Spleen (tissue), 7 donors: ENCODE results near the gene P2RX1.
A peak's percentile ranks its signal among the peaks of the same experiment; 100 is the strongest.

Source experiments
- CTCF ChIP-seq, 11 experiments: fragments of 200-600 bp in 7 of 11; fragments of 450-650 bp in 4 of 11; sonication (generic) in 4 of 11; IDR thresholded peaks in 8 of 11; conservative IDR thresholded peaks in 3 of 11; 1 replicate in 7 of 11; 2 replicates in 4 of 11; pipeline versions ENCODE4 v1.4.0 to v1.8.0; 2016 to 2021; ENCODE audit warnings: antibody characterized with exemption in 11 of 11, inconsistent platforms in 4 of 11, mild to moderate bottlenecking in 1 of 11
- POLR2A ChIP-seq, 3 donors: fragments of 450-650 bp; IDR thresholded peaks; one replicate each; pipeline ENCODE4 v1.5.1; 2017; ENCODE audit warnings: antibody characterized with exemption in 3 of 3, mild to moderate bottlenecking in 1 of 3
- POLR2AphosphoS5 ChIP-seq, 3 donors: sonication (generic); formaldehyde crosslinking; IDR thresholded peaks; one replicate each; pipeline ENCODE4 v1.5.1; 2017; ENCODE audit warnings: antibody characterized with exemption in 3 of 3
- donor health status: DM: no; HTN: no; CAD: no; lungs with moderate emphysema.
- donor health status: DM: no; HTN: no; CAD: no.
- donor health status: DM: no; HTN: no; CAD: no.

- TF ChIP-seq CTCF (IDR thresholded peaks at IDR 0.05 in 8 of 11, conservative IDR thresholded peaks at IDR 0.05 in 3 of 11) (no peak), POLR2A (IDR thresholded peaks at IDR 0.05) (no peak), POLR2AphosphoS5 (IDR thresholded peaks at IDR 0.05) (peak in 1 of 3 donors; percentile 32)
Observed at GRCh38 chr17:3894911-3895343, 21.3 kb downstream of the P2RX1 start.
